ENCODE results near the gene FAM81B. TPM values are rescaled to one million over a fixed set of nuclear protein-coding genes. Genes with fewer than 3 reads are reported as not detected.

Gene FAM81B
- total RNA-seq, 2 donors from 2014 or later, result 8.2 TPM; not detected in 1

DNA sequence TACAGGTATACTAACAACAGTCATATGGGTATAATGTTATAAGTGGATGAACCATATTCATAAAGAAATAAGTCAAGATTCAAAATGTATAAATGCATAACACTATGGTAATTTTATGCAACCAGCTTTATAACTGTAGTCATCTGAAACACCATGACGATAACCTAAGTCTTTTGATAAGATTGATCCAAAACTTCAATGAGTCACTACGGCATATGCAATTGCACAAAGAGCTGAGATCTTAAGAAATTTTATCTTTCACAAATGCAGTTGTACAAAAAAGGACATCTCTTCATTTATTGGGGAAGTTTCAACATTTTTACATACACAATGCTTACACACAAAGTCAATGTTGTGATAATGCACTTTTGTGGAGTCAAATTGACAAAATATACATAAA is 20.3 kb downstream of the FAM81B start:
- H3K27ac ChIP-seq, result no peak overlapping the region
- intact Hi-C loops (cut with DNase I), result no loop called here
- DNase-seq (ENCODE audit: low spot score), result no peak
- H3K4me3 ChIP-seq, result no peak overlapping the region
- no peaks in the 10 kb centered on the region for H3K36me3 ChIP-seq
- TF ChIP-seq, protein P1, sequence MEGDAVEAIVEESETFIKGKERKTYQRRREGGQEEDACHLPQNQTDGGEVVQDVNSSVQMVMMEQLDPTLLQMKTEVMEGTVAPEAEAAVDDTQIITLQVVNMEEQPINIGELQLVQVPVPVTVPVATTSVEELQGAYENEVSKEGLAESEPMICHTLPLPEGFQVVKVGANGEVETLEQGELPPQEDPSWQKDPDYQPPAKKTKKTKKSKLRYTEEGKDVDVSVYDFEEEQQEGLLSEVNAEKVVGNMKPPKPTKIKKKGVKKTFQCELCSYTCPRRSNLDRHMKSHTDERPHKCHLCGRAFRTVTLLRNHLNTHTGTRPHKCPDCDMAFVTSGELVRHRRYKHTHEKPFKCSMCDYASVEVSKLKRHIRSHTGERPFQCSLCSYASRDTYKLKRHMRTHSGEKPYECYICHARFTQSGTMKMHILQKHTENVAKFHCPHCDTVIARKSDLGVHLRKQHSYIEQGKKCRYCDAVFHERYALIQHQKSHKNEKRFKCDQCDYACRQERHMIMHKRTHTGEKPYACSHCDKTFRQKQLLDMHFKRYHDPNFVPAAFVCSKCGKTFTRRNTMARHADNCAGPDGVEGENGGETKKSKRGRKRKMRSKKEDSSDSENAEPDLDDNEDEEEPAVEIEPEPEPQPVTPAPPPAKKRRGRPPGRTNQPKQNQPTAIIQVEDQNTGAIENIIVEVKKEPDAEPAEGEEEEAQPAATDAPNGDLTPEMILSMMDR (IDR thresholded peaks at IDR 0.05), result no peak
- TF ChIP-seq POLR2AphosphoS5 (IDR thresholded peaks at IDR 0.05), result no peak
- TF ChIP-seq POLR2A (IDR thresholded peaks at IDR 0.05), result no peak
- no peaks in the 10 kb centered on the region for H3K4me1 ChIP-seq (replicated peaks)
- no peaks in the 10 kb centered on the region for H3K9me3 ChIP-seq
- H3K27me3 ChIP-seq (replicated peaks; ENCODE audit: insufficient read depth), result no peaks in the 10 kb centered on the region
- 85% methylated on average over 2 of the region's 2 CpGs for WGBS

DNA sequence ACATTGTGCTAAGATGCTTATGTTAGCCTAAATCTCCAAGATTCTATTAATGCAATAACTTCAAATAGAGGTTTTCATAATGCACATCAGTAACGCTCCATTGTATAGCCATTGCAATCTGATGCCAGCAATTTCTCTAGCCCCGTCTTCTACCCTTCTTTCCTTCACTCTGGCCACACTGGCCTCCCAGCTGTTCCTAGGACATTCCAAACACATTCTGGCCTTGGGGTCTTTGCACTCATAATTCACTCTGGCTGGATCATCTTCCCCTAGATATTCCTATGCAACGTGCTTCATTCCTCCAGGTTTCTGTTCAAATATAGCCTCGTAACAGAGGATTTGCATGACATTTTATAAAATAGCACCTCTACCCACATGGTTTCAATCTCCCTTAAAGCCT is 23.3 kb downstream of the FAM81B start:
- H3K4me3 ChIP-seq, result no peak overlapping the region
- no peaks in the 10 kb centered on the region for H3K27me3 ChIP-seq (replicated peaks; ENCODE audit: insufficient read depth)
- WGBS, result 63% methylated on average over 4 of the region's 4 CpGs
- H3K9me3 ChIP-seq, result no peaks in the 10 kb centered on the region
- H3K36me3 ChIP-seq, result no peaks in the 10 kb centered on the region
- H3K4me1 ChIP-seq (replicated peaks), result no peaks in the 10 kb centered on the region
- no peak overlapping the region for H3K27ac ChIP-seq
- TF ChIP-seq, protein P1 (IDR thresholded peaks at IDR 0.05), result no peak
- TF ChIP-seq POLR2AphosphoS5 (IDR thresholded peaks at IDR 0.05) (no peak), POLR2A (IDR thresholded peaks at IDR 0.05) (no peak)
- intact Hi-C loops (cut with DNase I), result no loop called here
- no peak for DNase-seq (ENCODE audit: low spot score)

DNA sequence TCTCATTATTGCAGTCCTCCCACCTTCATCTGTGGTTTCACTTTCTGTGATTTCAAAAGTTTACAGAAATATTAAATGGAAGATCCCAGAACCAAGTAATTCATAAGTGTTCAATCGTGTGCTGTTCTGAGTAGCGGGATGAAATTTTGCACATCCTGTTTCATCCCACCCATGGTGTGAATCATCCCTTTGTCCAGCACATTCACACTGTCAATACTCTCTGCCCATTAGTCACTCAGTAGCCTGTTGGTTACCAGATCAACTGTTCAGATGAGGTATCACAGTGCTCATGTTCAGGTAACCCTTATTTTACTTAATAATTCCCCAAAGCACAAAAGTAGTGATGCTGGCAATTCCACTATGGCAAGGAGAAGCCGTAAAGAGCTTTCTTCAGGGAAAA is 26.8 kb downstream of the FAM81B start:
- no peak for DNase-seq (ENCODE audit: low spot score)
- 83% methylated on average over 3 of the region's 3 CpGs for WGBS
- no peak for TF ChIP-seq POLR2AphosphoS5 (IDR thresholded peaks at IDR 0.05)
- no peak for TF ChIP-seq POLR2A (IDR thresholded peaks at IDR 0.05)
- TF ChIP-seq, protein P1 (IDR thresholded peaks at IDR 0.05), result no peak
- Histone ChIP-seq H3K4me3 (no peak overlapping the region), H3K27ac (no peak overlapping the region), H3K4me1 (replicated peaks) (no peaks in the 10 kb centered on the region), H3K36me3 (no peaks in the 10 kb centered on the region), H3K27me3 (replicated peaks; ENCODE audit: insufficient read depth) (no peaks in the 10 kb centered on the region), H3K9me3 (no peaks in the 10 kb centered on the region)
- intact Hi-C loops (cut with DNase I), result no loop called here

DNA sequence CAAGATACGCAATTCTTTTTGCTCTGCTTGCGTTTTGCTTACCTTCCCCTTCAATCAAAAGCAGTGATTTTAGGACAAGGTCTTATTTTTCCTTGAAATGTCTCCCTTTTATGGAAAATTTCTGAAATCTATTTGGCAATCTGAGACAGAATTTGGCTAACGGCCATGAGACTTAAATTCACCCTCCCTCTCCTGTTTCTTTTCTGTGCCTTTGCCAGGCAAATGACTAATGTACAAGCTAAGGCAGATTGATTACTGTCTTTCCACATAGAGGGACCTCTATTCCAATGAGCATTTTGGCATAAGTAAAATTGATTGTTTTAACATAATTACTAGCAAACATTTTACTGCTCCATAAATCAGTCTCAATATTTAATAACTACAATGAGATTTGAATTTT is 31.7 kb downstream of the FAM81B start:
- 74% methylated on average over 3 of the region's 3 CpGs for WGBS
- H3K4me1 ChIP-seq (replicated peaks), result no peaks in the 10 kb centered on the region
- H3K27ac ChIP-seq, result no peak overlapping the region
- intact Hi-C loops (cut with DNase I), result no loop called here
- no peak overlapping the region for H3K4me3 ChIP-seq
- no peaks in the 10 kb centered on the region for H3K9me3 ChIP-seq
- no peak for DNase-seq (ENCODE audit: low spot score)
- H3K36me3 ChIP-seq, result no peaks in the 10 kb centered on the region
- TF ChIP-seq, protein P1 (IDR thresholded peaks at IDR 0.05), result no peak
- no peak for TF ChIP-seq POLR2AphosphoS5 (IDR thresholded peaks at IDR 0.05)
- no peak for TF ChIP-seq POLR2A (IDR thresholded peaks at IDR 0.05)
- no peaks in the 10 kb centered on the region for H3K27me3 ChIP-seq (replicated peaks; ENCODE audit: insufficient read depth)

DNA sequence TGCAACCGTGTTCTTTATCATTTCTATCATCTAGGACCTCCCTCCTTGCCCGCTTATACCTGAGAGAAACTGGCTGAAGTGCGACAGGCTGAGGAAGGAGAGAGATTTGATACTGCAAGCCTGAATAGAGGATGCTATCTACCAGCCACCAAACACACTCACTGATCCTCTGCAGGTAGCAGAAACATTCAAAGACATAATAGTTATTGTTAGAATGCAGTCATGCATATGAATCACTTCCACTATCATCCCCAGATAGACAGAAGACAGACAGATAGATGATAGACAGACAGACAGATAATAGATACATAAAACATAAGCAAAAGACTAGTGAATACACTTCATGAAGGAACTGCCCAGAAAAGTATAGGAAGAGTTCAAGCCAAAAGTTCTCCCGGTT is 32.9 kb downstream of the FAM81B start:
- H3K9me3 ChIP-seq, result no peaks in the 10 kb centered on the region
- no peak overlapping the region for H3K4me3 ChIP-seq
- no peak overlapping the region for H3K27ac ChIP-seq
- no peaks in the 10 kb centered on the region for H3K4me1 ChIP-seq (replicated peaks)
- intact Hi-C loops (cut with DNase I), result no loop called here
- 77% methylated on average over 4 of the region's 4 CpGs for WGBS
- TF ChIP-seq POLR2A (IDR thresholded peaks at IDR 0.05) (no peak), POLR2AphosphoS5 (IDR thresholded peaks at IDR 0.05) (no peak)
- TF ChIP-seq, protein P1 (IDR thresholded peaks at IDR 0.05), result no peak
- H3K27me3 ChIP-seq (replicated peaks; ENCODE audit: insufficient read depth), result no peaks in the 10 kb centered on the region
- no peaks in the 10 kb centered on the region for H3K36me3 ChIP-seq
- no peak for DNase-seq (ENCODE audit: low spot score)
